GM13977 (cell line): ENCODE measurements around the gene KNG1.

ENCODE experiments used
- DNase-seq: peaks from one replicate; pipeline ENCODE4 v3.0.0; 2012; ENCODE audit warnings: low spot score
- CTCF ChIP-seq: IDR thresholded peaks from 2 replicates; pipeline ENCODE4 v1.5.1; 2012; ENCODE audit warnings: mild to moderate bottlenecking, control low read depth; ENCODE audit not compliant: insufficient read depth; ENCODE audit errors: extremely low read depth, missing control alignments
- in situ Hi-C: fragments of 300-500 bp; cut with MboI; formaldehyde crosslinking; loops from one replicate; pipeline ENCODE4 v1.12.0; 2022; ENCODE audit warnings: low sequenced_read_pairs, low pct_unique_long_range_greater_than_20kb, mixed read lengths, inconsistent platforms; ENCODE audit not compliant: unreplicated experiment

The KNG1 gene

GRCh38 chr3:186717039-186717457, at the start of gene KNG1:
Gene KNG1 (plus strand): TSS chr3:186717359. CDS start chr3:186717543, 184 bp downstream.
- in situ Hi-C loops: no loop called here
- no peak for DNase-seq
- TF ChIP-seq CTCF: no peak

GRCh38 chr3:186668426-186668825, 48.7 kb upstream of the KNG1 start:
- in situ Hi-C loops: no loop called here
- no peak for TF ChIP-seq CTCF
- DNase-seq: no peak

GRCh38 chr3:186669378-186670084, 47.6 kb upstream of the KNG1 start:
- no peak for TF ChIP-seq CTCF
- in situ Hi-C loops: no loop called here
- no peak for DNase-seq

- in situ Hi-C loops: no loop called here
- no peak for TF ChIP-seq CTCF
- DNase-seq: no peak
Observed at GRCh38 chr3:186670155-186670554, 47.0 kb upstream of the KNG1 start.

- DNase-seq: no peak
- TF ChIP-seq CTCF: no peak
- in situ Hi-C loops: no loop called here
Observed at GRCh38 chr3:186671051-186671450, 46.1 kb upstream of the KNG1 start.

GRCh38 chr3:186678604-186679003, 38.6 kb upstream of the KNG1 start:
- DNase-seq: no peak
- in situ Hi-C loops: no loop called here
- TF ChIP-seq CTCF: no peak
